Stimulated activated naive B cell treated with anti-CD40 and anti-IgM and Interleukin-4, amounts not matched to agents 10 μg/mL and 1 μg/mL and 100 μg/mL, for 72 hours (primary cell): ENCODE measurements around the gene TMC2.

ENCODE experiments used
- ATAC-seq, 2 donors: fragments of 150-1000 bp; cut with Tn5 transposase; replicated peaks; 2 replicates each; pipeline ENCODE4 v1.10.0; 2021; ENCODE audit warnings: moderate library complexity in 1 of 2
- DNase-seq: peaks from one replicate; pipeline ENCODE4 v3.0.0; 2021
- H3K27ac Mint-ChIP-seq: one replicate; pipeline ENCODE4 v1.8.0; 2022; ENCODE audit warnings: mild to moderate bottlenecking, mixed read lengths
- H3K27me3 Mint-ChIP-seq, 2 donors: one replicate each; pipeline ENCODE4 v1.8.0; 2022; ENCODE audit warnings: mixed read lengths in 2 of 2
- H3K36me3 Mint-ChIP-seq, 2 donors: one replicate each; pipeline ENCODE4 v1.8.0; 2022; ENCODE audit warnings: mixed read lengths in 2 of 2, mild to moderate bottlenecking in 1 of 2
- H3K4me1 Mint-ChIP-seq, 2 donors: one replicate each; pipeline ENCODE4 v1.8.0; 2022; ENCODE audit warnings: mixed read lengths in 2 of 2, mild to moderate bottlenecking in 1 of 2
- H3K4me3 Mint-ChIP-seq, 2 donors: one replicate each; pipeline ENCODE4 v1.8.0; 2022; ENCODE audit warnings: mild to moderate bottlenecking in 2 of 2, mixed read lengths in 2 of 2, moderate library complexity in 1 of 2
- H3K9me3 Mint-ChIP-seq, 2 donors: one replicate each; pipeline ENCODE4 v1.8.0; 2022; ENCODE audit warnings: mixed read lengths in 2 of 2, mild to moderate bottlenecking in 1 of 2

Gene TMC2

DNA sequence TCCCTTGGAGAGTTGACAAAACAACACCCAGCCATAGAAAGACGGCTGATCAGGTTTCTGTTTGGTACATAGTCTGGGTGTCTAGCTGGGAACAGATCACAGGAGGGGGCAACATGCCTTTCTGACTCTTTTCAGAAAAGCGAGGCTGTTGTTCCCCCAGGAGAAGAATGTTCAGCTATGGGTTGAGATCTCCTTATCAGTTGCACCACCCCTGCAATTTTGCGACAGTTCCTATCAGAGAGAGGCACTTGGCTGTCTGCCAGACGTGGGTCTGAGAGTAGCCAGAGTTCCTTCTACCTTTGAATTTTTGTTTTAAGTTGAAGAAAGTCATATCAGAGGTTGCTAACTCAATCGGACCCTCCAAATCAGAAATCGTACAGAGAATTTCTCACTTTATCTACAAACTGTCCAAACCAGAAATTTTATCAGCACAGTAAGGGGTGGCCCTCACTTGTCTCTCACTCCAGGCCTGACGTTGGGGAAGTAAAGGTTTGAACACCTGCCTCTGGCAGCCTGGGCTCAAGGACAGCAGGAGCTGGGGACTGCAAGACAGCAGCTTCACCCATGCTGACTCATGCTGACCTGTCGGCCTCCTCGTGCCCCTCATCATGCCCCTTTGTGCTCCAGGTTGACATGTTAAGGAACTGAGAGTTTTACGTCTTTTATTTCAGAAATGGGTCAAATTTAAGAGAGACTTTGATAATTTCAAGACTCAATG lies 42.3 kb downstream of the TMC2 start:
- ATAC-seq, result no peak
- no peak overlapping the region for H3K27ac Mint-ChIP-seq
- peaks cover 0 to 5% of the 10 kb centered on the region in 2 donors for H3K4me1 Mint-ChIP-seq
- H3K9me3 Mint-ChIP-seq, result no peaks in the 10 kb centered on the region
- DNase-seq, result no peak
- no peak overlapping the region for H3K4me3 Mint-ChIP-seq
- H3K36me3 Mint-ChIP-seq, result no peaks in the 10 kb centered on the region
- peaks cover 41 to 65% of the 10 kb centered on the region in 2 donors for H3K27me3 Mint-ChIP-seq

DNA sequence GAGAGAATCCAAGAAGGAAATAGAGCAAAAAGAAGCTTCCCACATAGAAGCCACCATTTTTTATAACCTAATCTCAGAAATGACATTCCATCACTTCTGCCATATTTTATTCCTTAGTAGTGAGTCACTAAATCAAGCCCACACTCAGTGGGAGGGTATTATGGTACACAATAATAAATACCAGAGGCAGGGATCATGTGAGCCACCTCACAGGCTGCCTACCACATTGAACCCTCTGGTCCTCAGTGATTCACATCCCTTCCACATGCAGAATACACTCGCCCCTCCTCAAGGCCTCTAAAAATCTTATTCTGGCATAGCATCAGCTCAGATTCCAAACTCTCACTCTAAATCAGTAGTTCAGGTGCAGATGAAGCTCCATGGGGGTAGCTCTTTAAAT lies 49.4 kb downstream of the TMC2 start:
- no peak for ATAC-seq
- Mint-ChIP-seq H3K27ac (no peak overlapping the region), H3K36me3 (no peaks in the 10 kb centered on the region), H3K4me3 (no peak overlapping the region), H3K4me1 (no peaks in the 10 kb centered on the region), H3K9me3 (no peaks in the 10 kb centered on the region), H3K27me3 (peaks cover 21 to 54% of the 10 kb centered on the region in 2 donors)
- no peak for DNase-seq

- DNase-seq (no peak), ATAC-seq (no peak)
- H3K27me3 Mint-ChIP-seq, result peaks cover 48 to 59% of the 10 kb centered on the region in 2 donors
- peaks cover 0 to 5% of the 10 kb centered on the region in 2 donors for H3K36me3 Mint-ChIP-seq
- H3K4me1 Mint-ChIP-seq, result no peaks in the 10 kb centered on the region
- peaks cover 3 to 4% of the 10 kb centered on the region in 2 donors for H3K9me3 Mint-ChIP-seq
- no peak overlapping the region for H3K27ac Mint-ChIP-seq
- H3K4me3 Mint-ChIP-seq, result no peak overlapping the region
Measured at GRCh38 chr20:2593756-2594155, 57.4 kb downstream of the TMC2 start.

DNA sequence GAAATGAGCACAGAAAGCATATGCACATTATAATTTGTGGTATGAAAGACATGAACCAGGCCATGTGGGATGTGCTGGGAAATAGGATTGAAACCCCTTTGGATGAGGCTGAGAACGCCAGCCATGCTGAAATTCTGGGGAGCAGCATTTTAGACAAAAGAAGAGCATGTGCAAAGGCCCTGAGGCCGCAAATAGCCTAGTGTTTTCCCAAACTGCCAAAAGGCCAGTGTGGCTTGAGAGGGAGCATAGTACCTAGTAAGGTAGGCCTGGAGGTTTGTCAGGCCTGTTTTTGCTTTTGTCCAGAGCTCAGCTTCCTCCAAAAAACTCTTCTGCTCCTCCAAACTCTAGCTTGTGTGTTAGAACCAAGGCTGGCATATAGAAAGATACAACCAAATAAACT lies 58.7 kb downstream of the TMC2 start:
- Mint-ChIP-seq H3K27me3 (peaks cover 52 to 57% of the 10 kb centered on the region in 2 donors), H3K4me1 (no peaks in the 10 kb centered on the region), H3K9me3 (peaks cover 3 to 4% of the 10 kb centered on the region in 2 donors), H3K27ac (no peak overlapping the region), H3K36me3 (peaks cover 0 to 5% of the 10 kb centered on the region in 2 donors), H3K4me3 (no peak overlapping the region)
- ATAC-seq (no peak), DNase-seq (no peak)

DNA sequence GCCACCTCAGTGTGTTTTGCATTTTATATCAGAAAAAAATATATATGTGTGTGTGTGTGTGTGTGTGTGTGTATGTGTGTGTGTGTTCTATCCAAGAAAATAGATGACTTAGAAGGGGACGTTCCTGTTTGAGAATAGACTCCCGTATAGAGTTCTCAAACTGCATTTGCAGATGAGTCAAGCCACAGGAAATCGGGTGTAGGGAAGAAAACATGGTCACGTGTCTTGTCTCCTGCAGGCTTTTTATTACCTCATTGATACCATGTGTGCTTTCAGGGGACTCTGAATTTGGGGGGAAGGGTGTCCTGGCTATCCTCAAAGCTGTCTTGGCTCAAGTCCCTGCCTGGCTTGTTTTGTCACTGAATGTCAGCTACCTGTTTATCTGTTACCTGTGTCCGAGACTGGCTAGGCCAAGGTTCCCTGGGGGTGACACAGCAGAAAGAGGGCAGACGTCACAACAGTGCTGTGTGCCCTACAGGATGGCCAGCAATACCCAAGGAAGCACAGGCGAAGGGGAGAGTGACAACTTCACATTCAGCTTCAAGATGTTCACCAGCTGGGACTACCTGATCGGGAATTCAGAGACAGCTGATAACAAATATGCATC lies 60.4 kb downstream of the TMC2 start:
- H3K4me3 Mint-ChIP-seq, result no peak overlapping the region
- H3K9me3 Mint-ChIP-seq, result peaks cover 3 to 4% of the 10 kb centered on the region in 2 donors
- H3K36me3 Mint-ChIP-seq, result peaks cover 0 to 5% of the 10 kb centered on the region in 2 donors
- H3K27ac Mint-ChIP-seq, result no peak overlapping the region
- H3K4me1 Mint-ChIP-seq, result no peaks in the 10 kb centered on the region
- peaks cover 46 to 57% of the 10 kb centered on the region in 2 donors for H3K27me3 Mint-ChIP-seq
- DNase-seq, result no peak
- no peak for ATAC-seq

DNA sequence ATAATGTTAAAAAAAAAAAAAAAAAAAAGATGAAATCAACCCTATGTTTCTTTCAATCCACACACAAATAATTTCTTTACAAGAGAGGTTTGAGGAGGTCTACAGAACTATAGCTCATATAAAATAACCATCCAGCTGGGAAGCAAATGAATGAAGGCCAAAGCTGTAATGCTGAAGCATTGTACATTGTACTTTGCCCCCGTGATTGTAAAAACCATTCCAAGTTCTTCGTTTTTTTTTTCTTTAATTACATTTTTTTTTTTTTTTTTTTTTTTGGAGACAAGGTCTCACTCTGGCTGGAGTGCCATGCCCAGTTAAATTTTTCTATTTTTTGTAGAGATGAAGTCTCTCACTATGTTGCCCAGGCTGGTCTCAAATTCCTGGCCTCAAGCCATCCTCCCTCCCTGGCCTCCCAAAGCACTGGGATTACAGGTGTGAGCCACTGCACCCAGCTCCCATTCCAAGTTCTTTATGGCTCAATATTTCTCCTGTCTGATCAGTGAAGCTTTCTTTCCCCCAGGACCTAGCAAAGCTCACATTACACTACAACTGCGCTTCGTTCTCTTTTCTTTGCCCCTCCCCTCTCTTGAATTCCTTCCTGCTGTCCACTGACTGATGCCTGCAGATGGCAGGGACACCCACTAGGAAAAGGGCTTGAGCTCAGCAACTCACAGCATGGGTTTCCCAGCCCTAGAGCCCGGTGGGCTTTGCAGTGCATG lies 63.1 kb downstream of the TMC2 start:
- Mint-ChIP-seq H3K27me3 (peaks cover 27 to 44% of the 10 kb centered on the region in 2 donors), H3K4me1 (no peaks in the 10 kb centered on the region), H3K36me3 (no peaks in the 10 kb centered on the region), H3K9me3 (peaks cover 0 to under 1% of the 10 kb centered on the region in 2 donors), H3K27ac (no peak overlapping the region), H3K4me3 (no peak overlapping the region)
- no peak for ATAC-seq
- no peak for DNase-seq

GRCh38 chr20:2602046-2602735 lies 65.8 kb downstream of the TMC2 start:
- peaks cover 26 to 27% of the 10 kb centered on the region in 2 donors for H3K27me3 Mint-ChIP-seq
- DNase-seq, result no peak
- ATAC-seq, result no peak
- H3K4me3 Mint-ChIP-seq, result no peak overlapping the region
- peaks cover 4 to 13% of the 10 kb centered on the region in 2 donors for H3K9me3 Mint-ChIP-seq
- no peak overlapping the region for H3K27ac Mint-ChIP-seq
- H3K36me3 Mint-ChIP-seq, result peaks cover 2 to 6% of the 10 kb centered on the region in 2 donors
- no peaks in the 10 kb centered on the region for H3K4me1 Mint-ChIP-seq

DNA sequence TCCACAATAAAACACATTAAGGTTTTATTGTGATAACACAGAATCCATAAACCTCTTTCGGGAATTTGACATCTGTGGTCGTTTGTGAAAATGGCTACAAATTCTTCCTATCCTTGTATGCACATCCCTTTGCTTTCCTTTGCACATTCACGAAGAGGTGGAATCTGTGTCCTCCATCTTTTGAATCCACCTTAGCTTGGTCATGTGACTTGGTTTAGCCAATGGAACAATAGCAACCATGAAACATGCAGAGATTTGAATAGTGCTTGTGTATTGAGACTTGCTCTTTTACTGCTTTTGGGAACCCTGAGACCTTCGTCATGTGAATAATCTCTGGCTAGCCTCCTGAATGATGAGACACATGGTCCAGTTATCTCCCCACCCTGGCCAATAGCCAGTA lies 66.4 kb downstream of the TMC2 start:
- peaks cover 5 to 9% of the 10 kb centered on the region in 2 donors for H3K36me3 Mint-ChIP-seq
- peaks cover 22 to 31% of the 10 kb centered on the region in 2 donors for H3K27me3 Mint-ChIP-seq
- no peak overlapping the region for H3K27ac Mint-ChIP-seq
- no peak overlapping the region for H3K4me3 Mint-ChIP-seq
- H3K9me3 Mint-ChIP-seq, result peaks cover 7 to 18% of the 10 kb centered on the region in 2 donors
- no peak for ATAC-seq
- DNase-seq, result no peak
- H3K4me1 Mint-ChIP-seq, result no peaks in the 10 kb centered on the region

DNA sequence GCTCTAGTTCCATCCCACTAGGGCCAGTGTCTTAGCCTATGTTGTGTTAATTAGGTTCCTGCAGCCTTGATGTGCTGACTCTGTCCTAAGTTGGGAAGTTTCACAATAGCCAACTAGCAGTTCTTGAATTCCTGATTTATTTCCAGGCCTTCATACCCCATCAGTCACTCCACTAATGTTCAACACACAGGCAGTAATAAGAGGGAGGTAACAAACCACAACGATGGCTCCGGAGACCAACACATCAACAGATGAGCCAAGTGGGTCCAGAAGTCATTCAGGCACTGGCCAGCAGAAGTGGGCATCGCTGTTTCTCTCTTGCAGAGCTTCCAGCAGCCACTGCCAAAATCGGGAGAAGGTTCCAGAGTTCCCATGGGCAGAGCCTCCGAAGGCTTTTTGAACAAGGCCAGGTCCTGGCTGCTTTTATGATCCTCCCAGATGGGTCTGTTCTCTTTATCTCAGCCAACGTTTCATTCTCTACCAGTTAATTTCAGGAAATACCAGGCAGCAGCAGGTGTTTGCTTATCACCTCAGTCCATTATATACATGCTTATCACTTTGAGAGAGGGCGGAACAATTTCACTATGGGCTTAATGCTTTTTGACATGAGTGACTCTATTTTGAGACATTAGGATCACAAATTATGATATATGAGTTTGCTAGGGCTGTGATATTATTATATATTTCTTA lies 67.6 kb downstream of the TMC2 start:
- H3K9me3 Mint-ChIP-seq, result peaks cover 9 to 18% of the 10 kb centered on the region in 2 donors
- H3K27ac Mint-ChIP-seq, result no peak overlapping the region
- H3K4me1 Mint-ChIP-seq, result no peaks in the 10 kb centered on the region
- DNase-seq (no peak), ATAC-seq (no peak)
- peaks cover 5 to 9% of the 10 kb centered on the region in 2 donors for H3K36me3 Mint-ChIP-seq
- H3K4me3 Mint-ChIP-seq, result no peak overlapping the region
- peaks cover 19 to 26% of the 10 kb centered on the region in 2 donors for H3K27me3 Mint-ChIP-seq

GRCh38 chr20:2604506-2604835 lies 68.1 kb downstream of the TMC2 start:
- peaks cover 9 to 20% of the 10 kb centered on the region in 2 donors for H3K9me3 Mint-ChIP-seq
- no peaks in the 10 kb centered on the region for H3K4me1 Mint-ChIP-seq
- H3K27me3 Mint-ChIP-seq, result peaks cover 21 to 29% of the 10 kb centered on the region in 2 donors
- no peak overlapping the region for H3K27ac Mint-ChIP-seq
- ATAC-seq (no peak), DNase-seq (no peak)
- no peak overlapping the region for H3K4me3 Mint-ChIP-seq
- H3K36me3 Mint-ChIP-seq, result peaks cover 5 to 9% of the 10 kb centered on the region in 2 donors

GRCh38 chr20:2606507-2607006 lies 70.2 kb downstream of the TMC2 start:
- no peak overlapping the region for H3K27ac Mint-ChIP-seq
- peaks cover 5 to 9% of the 10 kb centered on the region in 2 donors for H3K36me3 Mint-ChIP-seq
- H3K4me3 Mint-ChIP-seq, result no peak overlapping the region
- H3K4me1 Mint-ChIP-seq, result no peaks in the 10 kb centered on the region
- DNase-seq (no peak), ATAC-seq (no peak)
- H3K9me3 Mint-ChIP-seq, result peaks cover 9 to 21% of the 10 kb centered on the region in 2 donors
- peaks cover 35 to 37% of the 10 kb centered on the region in 2 donors for H3K27me3 Mint-ChIP-seq

DNA sequence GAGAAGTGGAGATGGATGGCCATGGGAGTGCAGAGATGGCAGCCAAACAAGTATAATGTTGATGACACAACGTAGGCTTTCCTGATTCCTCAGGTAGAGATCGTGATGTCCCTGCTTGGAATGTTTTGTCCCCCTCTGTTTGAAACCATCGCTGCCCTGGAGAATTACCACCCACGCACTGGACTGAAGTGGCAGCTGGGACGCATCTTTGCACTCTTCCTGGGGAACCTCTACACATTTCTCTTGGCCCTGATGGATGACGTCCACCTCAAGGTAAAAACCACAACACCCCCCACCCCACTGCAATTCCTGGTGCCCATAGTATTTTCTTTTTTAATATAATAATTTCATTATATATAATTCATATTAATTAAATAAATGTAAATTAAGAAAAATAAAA lies 74.0 kb downstream of the TMC2 start:
- H3K27me3 Mint-ChIP-seq, result peaks cover 44% of the 10 kb centered on the region in 2 donors
- DNase-seq, result no peak

DNA sequence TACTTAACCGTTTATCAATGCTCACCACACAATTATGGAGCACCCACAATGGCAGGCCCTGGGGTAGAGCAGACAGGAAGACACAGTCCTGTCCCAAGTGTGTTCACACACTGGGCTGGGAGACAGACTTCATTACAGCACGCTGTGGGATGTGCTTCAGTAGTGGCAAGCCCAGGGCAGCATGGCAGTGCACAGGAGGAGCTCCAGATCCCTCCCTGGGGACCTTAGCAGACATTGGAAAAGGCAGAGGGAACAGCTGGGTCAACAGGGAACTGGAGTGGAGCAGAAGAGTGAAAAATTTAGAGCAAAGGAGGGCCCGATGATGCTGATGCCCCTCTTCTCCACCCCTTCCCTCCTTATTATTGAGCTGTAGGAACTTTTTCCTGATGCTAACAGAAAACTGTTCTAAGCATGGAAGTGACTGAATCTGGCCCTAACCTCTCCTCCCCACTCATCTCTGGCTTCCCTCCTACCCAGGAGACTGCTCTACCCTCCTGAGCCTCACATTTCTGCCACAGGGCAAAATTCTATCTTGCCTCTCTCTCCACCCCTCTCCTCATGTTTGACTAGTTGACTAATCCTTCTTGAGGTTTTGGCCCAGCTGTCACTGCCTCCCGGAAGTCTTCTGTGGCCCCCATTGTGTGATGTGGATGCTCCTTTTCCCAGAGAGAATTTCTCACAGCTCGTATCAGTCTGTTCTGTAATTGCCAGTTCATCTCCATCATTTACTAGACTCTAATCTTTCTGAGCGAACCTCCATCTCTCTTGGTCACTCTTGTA lies 74.8 kb downstream of the TMC2 start:
- Mint-ChIP-seq H3K36me3 (peaks cover 5 to 9% of the 10 kb centered on the region in 2 donors), H3K9me3 (peaks cover 6 to 16% of the 10 kb centered on the region in 2 donors), H3K4me3 (no peak overlapping the region), H3K27me3 (peaks cover 43 to 48% of the 10 kb centered on the region in 2 donors), H3K4me1 (no peaks in the 10 kb centered on the region), H3K27ac (no peak overlapping the region)
- DNase-seq (no peak), ATAC-seq (no peak)

More for the DNA sequence above, 74.0 kb downstream of the TMC2 start:
- no peak for ATAC-seq
- H3K4me1 Mint-ChIP-seq, result no peaks in the 10 kb centered on the region
- H3K4me3 Mint-ChIP-seq, result no peak overlapping the region
- peaks cover 5 to 9% of the 10 kb centered on the region in 2 donors for H3K36me3 Mint-ChIP-seq
- no peak overlapping the region for H3K27ac Mint-ChIP-seq
- H3K9me3 Mint-ChIP-seq, result peaks cover 6 to 17% of the 10 kb centered on the region in 2 donors
